Brain microvascular endothelial cell (primary cell): Measurements from ENCODE around the gene PPM1G.

ENCODE experiments used
- DNase-seq: peaks from one replicate; pipeline ENCODE4 v3.0.0-alpha.2; 2020
- H3K27ac ChIP-seq: fragments of 250-450 bp; sonication (Bioruptor Pico); 2 replicates; pipeline ENCODE4 v1.5.1; 2020; ENCODE audit warnings: mild to moderate bottlenecking, moderate library complexity
- H3K27me3 ChIP-seq: fragments of 250-450 bp; sonication (Bioruptor Pico); replicated peaks from 2 replicates; pipeline ENCODE4 v1.5.1; 2020; ENCODE audit warnings: mild to moderate bottlenecking
- H3K36me3 ChIP-seq: fragments of 250-450 bp; sonication (Bioruptor Pico); replicated peaks from 2 replicates; pipeline ENCODE4 v1.5.1; 2020; ENCODE audit warnings: mild to moderate bottlenecking
- H3K4me3 ChIP-seq: 2 replicates; pipeline ENCODE4 v1.5.1; 2011; ENCODE audit warnings: low read depth, mild to moderate bottlenecking, control low read depth, low read length, moderate library complexity
- in situ Hi-C: cut with HindIII; loops from 2 replicates; pipeline ENCODE4 v1.10.0; 2017; ENCODE audit warnings: low sequenced_read_pairs, low pct_ligation_motif_present
- TF ChIP-seq, protein P1 (sequence below): IDR thresholded peaks from 2 replicates; pipeline ENCODE4 v1.5.1; 2011; ENCODE audit warnings: low read depth, mild to moderate bottlenecking, moderate library complexity, low read length, control low read depth, inconsistent platforms; ENCODE audit errors: missing control alignments

The PPM1G gene

GRCh38 chr2:27335311-27335710, 74.1 kb downstream of the PPM1G start:
- in situ Hi-C loops, result no loop called here
- H3K4me3 ChIP-seq, result no peak overlapping the region
- DNase-seq, result no peak
- TF ChIP-seq, protein P1, sequence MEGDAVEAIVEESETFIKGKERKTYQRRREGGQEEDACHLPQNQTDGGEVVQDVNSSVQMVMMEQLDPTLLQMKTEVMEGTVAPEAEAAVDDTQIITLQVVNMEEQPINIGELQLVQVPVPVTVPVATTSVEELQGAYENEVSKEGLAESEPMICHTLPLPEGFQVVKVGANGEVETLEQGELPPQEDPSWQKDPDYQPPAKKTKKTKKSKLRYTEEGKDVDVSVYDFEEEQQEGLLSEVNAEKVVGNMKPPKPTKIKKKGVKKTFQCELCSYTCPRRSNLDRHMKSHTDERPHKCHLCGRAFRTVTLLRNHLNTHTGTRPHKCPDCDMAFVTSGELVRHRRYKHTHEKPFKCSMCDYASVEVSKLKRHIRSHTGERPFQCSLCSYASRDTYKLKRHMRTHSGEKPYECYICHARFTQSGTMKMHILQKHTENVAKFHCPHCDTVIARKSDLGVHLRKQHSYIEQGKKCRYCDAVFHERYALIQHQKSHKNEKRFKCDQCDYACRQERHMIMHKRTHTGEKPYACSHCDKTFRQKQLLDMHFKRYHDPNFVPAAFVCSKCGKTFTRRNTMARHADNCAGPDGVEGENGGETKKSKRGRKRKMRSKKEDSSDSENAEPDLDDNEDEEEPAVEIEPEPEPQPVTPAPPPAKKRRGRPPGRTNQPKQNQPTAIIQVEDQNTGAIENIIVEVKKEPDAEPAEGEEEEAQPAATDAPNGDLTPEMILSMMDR, result no peak
- H3K27ac ChIP-seq, result no peak overlapping the region
- peaks cover 55% of the 10 kb centered on the region for H3K36me3 ChIP-seq
- H3K27me3 ChIP-seq, result no peaks in the 10 kb centered on the region
